Loucy (cell line): ENCODE data around the gene GID8.

Experiments
- H2AFZ ChIP-seq: fragments of 200-600 bp; sonication (generic); 2 replicates; pipeline ENCODE4 v1.6.0; 2016; ENCODE audit warnings: antibody characterized with exemption, mild to moderate bottlenecking, low read length, moderate library complexity
- H3F3A ChIP-seq: fragments of 200-600 bp; 2 replicates; pipeline ENCODE4 v1.6.0; 2016; ENCODE audit warnings: antibody characterized with exemption, low read depth, mild to moderate bottlenecking
- H3K27me3 ChIP-seq: fragments of 200-600 bp; sonication (generic); 2 replicates; pipeline ENCODE4 v1.6.1; 2014; ENCODE audit warnings: low read length, mild to moderate bottlenecking; ENCODE audit not compliant: insufficient read depth, poor library complexity, severe bottlenecking
- H3K36me3 ChIP-seq: fragments of 200-600 bp; sonication (generic); 2 replicates; pipeline ENCODE4 v1.6.1; 2016; ENCODE audit warnings: low read length; ENCODE audit not compliant: insufficient read depth
- H3K4me1 ChIP-seq: fragments of 200-600 bp; sonication (generic); 2 replicates; pipeline ENCODE4 v1.5.1; 2014; ENCODE audit warnings: low read length, mild to moderate bottlenecking; ENCODE audit not compliant: insufficient read depth, poor library complexity, severe bottlenecking
- H3K4me2 ChIP-seq: fragments of 200-600 bp; sonication (generic); 2 replicates; pipeline ENCODE4 v1.6.0; 2014; ENCODE audit warnings: antibody characterized with exemption, low read length, low read depth, mild to moderate bottlenecking; ENCODE audit not compliant: poor library complexity, severe bottlenecking
- H3K4me3 ChIP-seq: fragments of 200-600 bp; sonication (generic); 2 replicates; pipeline ENCODE4 v1.5.1; 2014; ENCODE audit warnings: low read length, mild to moderate bottlenecking, mixed read lengths; ENCODE audit not compliant: poor library complexity, severe bottlenecking
- H3K79me2 ChIP-seq: fragments of 200-600 bp; sonication (generic); 2 replicates; pipeline ENCODE4 v1.6.1; 2014; ENCODE audit warnings: low read length; ENCODE audit not compliant: insufficient read depth
- H3K9ac ChIP-seq: fragments of 200-600 bp; sonication (generic); 2 replicates; pipeline ENCODE4 v1.6.0; 2014; ENCODE audit warnings: mild to moderate bottlenecking, low read depth, low read length, moderate library complexity; ENCODE audit not compliant: poor library complexity, severe bottlenecking
- H3K9me2 ChIP-seq: fragments of 200-600 bp; sonication (generic); replicated peaks from 2 replicates; pipeline ENCODE4 v1.6.1; 2016; ENCODE audit warnings: low read depth, low read length, mixed read lengths
- H3K9me3 ChIP-seq: fragments of 200-600 bp; sonication (generic); 2 replicates; pipeline ENCODE4 v1.6.1; 2014; ENCODE audit warnings: mild to moderate bottlenecking, antibody characterized with exemption, low read length, low read depth; ENCODE audit not compliant: insufficient read depth
- H4K20me1 ChIP-seq: fragments of 200-600 bp; sonication (generic); 2 replicates; pipeline ENCODE4 v1.6.0; 2014; ENCODE audit warnings: antibody characterized with exemption, low read length, mild to moderate bottlenecking; ENCODE audit not compliant: insufficient read depth, poor library complexity, severe bottlenecking
- CTCF ChIP-seq: fragments of 200-600 bp; sonication (generic); conservative IDR thresholded peaks from 2 replicates; pipeline ENCODE4 v1.5.1; 2014; ENCODE audit warnings: mild to moderate bottlenecking, antibody characterized with exemption, low read length
- EZH2phosphoT487 ChIP-seq: fragments of 200-600 bp; IDR thresholded peaks from 2 replicates; pipeline ENCODE4 v1.6.1; 2018; ENCODE audit warnings: antibody characterized with exemption, mild to moderate bottlenecking, moderate library complexity, borderline replicate concordance

The GID8 gene

GRCh38 chr20:62967628-62968351 lies 29.8 kb downstream of the GID8 start:
- H3K27me3 ChIP-seq = no peaks in the 10 kb centered on the region
- no peak overlapping the region for H2AFZ ChIP-seq
- H3K9ac ChIP-seq = no peak overlapping the region
- no peaks in the 10 kb centered on the region for H3K9me2 ChIP-seq
- no peaks in the 10 kb centered on the region for H3K4me1 ChIP-seq
- no peak for TF ChIP-seq EZH2phosphoT487
- TF ChIP-seq CTCF = no peak
- peaks cover 2% of the 10 kb centered on the region for H4K20me1 ChIP-seq
- no peaks in the 10 kb centered on the region for H3F3A ChIP-seq
- H3K79me2 ChIP-seq = peaks cover 3% of the 10 kb centered on the region; the same call in 1 of the 2 replicates
- no peak overlapping the region for H3K4me3 ChIP-seq
- peaks cover 19% of the 10 kb centered on the region; the same call in 1 of the 2 replicates for H3K36me3 ChIP-seq
- no peaks in the 10 kb centered on the region for H3K9me3 ChIP-seq
- no peak overlapping the region for H3K4me2 ChIP-seq

GRCh38 chr20:62968378-62969178 lies 30.6 kb downstream of the GID8 start:
- Histone ChIP-seq H3K9me2 (no peaks in the 10 kb centered on the region), H2AFZ (no peak overlapping the region), H3K4me3 (no peak overlapping the region), H4K20me1 (peaks cover 2% of the 10 kb centered on the region), H3K4me2 (no peak overlapping the region), H3K4me1 (no peaks in the 10 kb centered on the region), H3K36me3 (peaks cover 13% of the 10 kb centered on the region; the same call in 1 of the 2 replicates), H3K79me2 (0 out of 2 replicates have a peak, but pooled peaks cover 2% of the 10 kb centered on the region), H3K9me3 (no peaks in the 10 kb centered on the region), H3F3A (no peaks in the 10 kb centered on the region), H3K9ac (no peak overlapping the region), H3K27me3 (no peaks in the 10 kb centered on the region)
- TF ChIP-seq EZH2phosphoT487 (no peak), CTCF (no peak)

- no peaks in the 10 kb centered on the region for H3K9me2 ChIP-seq
These were observed 31.3 kb downstream of the GID8 start for GRCh38 chr20:62969179-62969760.

More at GRCh38 chr20:62969179-62969760, 31.3 kb downstream of the GID8 start:
- Histone ChIP-seq H2AFZ (no peak overlapping the region), H3K9ac (no peak overlapping the region), H3K4me2 (no peak overlapping the region), H4K20me1 (peaks cover 2% of the 10 kb centered on the region), H3K4me3 (no peak overlapping the region), H3F3A (no peaks in the 10 kb centered on the region), H3K79me2 (no peaks in the 10 kb centered on the region), H3K9me3 (no peaks in the 10 kb centered on the region), H3K27me3 (no peaks in the 10 kb centered on the region), H3K36me3 (peaks cover 7% of the 10 kb centered on the region; the same call in 1 of the 2 replicates), H3K4me1 (no peaks in the 10 kb centered on the region)
- TF ChIP-seq EZH2phosphoT487 (no peak), CTCF (no peak)
